SU-DHL-6 (cell line): ENCODE measurements around the gene MTHFD1.

Experiments used
- H2AFZ ChIP-seq: fragments of 200-600 bp; sonication (generic); 2 replicates; pipeline ENCODE4 v1.6.1; 2014; ENCODE audit warnings: low read depth, mild to moderate bottlenecking, moderate library complexity, mixed read lengths, antibody characterized with exemption, low read length; ENCODE audit not compliant: severe bottlenecking
- H3F3A ChIP-seq: fragments of 200-600 bp; shearing (Covaris generic); 2 replicates; pipeline ENCODE4 v1.6.0; 2016; ENCODE audit warnings: antibody characterized with exemption, mild to moderate bottlenecking; ENCODE audit not compliant: insufficient read depth
- H3K27ac ChIP-seq: fragments of 200-600 bp; sonication (generic); 2 replicates; pipeline ENCODE4 v1.5.1; 2016; ENCODE audit warnings: low read depth, mild to moderate bottlenecking, low read length, moderate library complexity, mixed read lengths
- H3K27me3 ChIP-seq: fragments of 200-600 bp; sonication (generic), shearing (Covaris generic); 2 replicates; pipeline ENCODE4 v1.6.0; 2014; ENCODE audit warnings: mild to moderate bottlenecking, low read length
- H3K36me3 ChIP-seq: fragments of 200-600 bp; sonication (generic); 2 replicates; pipeline ENCODE4 v1.6.1; 2014; ENCODE audit warnings: mild to moderate bottlenecking, low read length, mixed read lengths
- H3K4me2 ChIP-seq: fragments of 300-600, 200-600 bp; shearing (Covaris generic), sonication (generic); 2 replicates; pipeline ENCODE4 v1.6.0; 2014; ENCODE audit warnings: low read length, low read depth, mild to moderate bottlenecking; ENCODE audit not compliant: poor library complexity, severe bottlenecking
- H3K4me3 ChIP-seq: fragments of 200-600 bp; sonication (generic); 2 replicates; pipeline ENCODE4 v1.5.1; 2014; ENCODE audit warnings: antibody characterized with exemption, low read length, mild to moderate bottlenecking, mixed read lengths; ENCODE audit not compliant: insufficient read depth, poor library complexity, severe bottlenecking
- H3K79me2 ChIP-seq: fragments of 200-600 bp; sonication (generic); 2 replicates; pipeline ENCODE4 v1.6.1; 2014; ENCODE audit warnings: mild to moderate bottlenecking, low read length, moderate library complexity; ENCODE audit not compliant: insufficient read depth
- H3K9ac ChIP-seq: fragments of 200-600 bp; sonication (generic); 2 replicates; pipeline ENCODE4 v1.7.0; 2014; ENCODE audit warnings: mild to moderate bottlenecking, low read length
- H3K9me2 ChIP-seq: fragments of 200-600 bp; sonication (generic); replicated peaks from 2 replicates; pipeline ENCODE4 v1.6.1; 2014; ENCODE audit warnings: low read length; ENCODE audit not compliant: insufficient read depth
- H3K9me3 ChIP-seq: fragments of 200-600 bp; sonication (generic); 2 replicates; pipeline ENCODE4 v1.6.1; 2014; ENCODE audit warnings: low read length, mixed read lengths; ENCODE audit not compliant: insufficient read depth
- H4K20me1 ChIP-seq: fragments of 200-600 bp; sonication (generic); 2 replicates; pipeline ENCODE4 v1.6.1; 2014; ENCODE audit warnings: low read depth, mild to moderate bottlenecking, antibody characterized with exemption, low read length, moderate library complexity, mixed read lengths
- EZH2phosphoT487 ChIP-seq: fragments of 200-600 bp; sonication (generic), shearing (Covaris generic); conservative IDR thresholded peaks from 2 replicates; pipeline ENCODE4 v1.6.1; 2018; ENCODE audit warnings: mild to moderate bottlenecking, antibody characterized with exemption, low read length, moderate library complexity, mixed read lengths
- TF ChIP-seq, protein P1 (sequence below): fragments of 200-600 bp; sonication (generic); IDR thresholded peaks from one replicate; pipeline ENCODE4 v1.5.1; 2017; ENCODE audit warnings: antibody characterized with exemption, mild to moderate bottlenecking, low read length, moderate library complexity; ENCODE audit not compliant: insufficient read depth, poor library complexity, severe bottlenecking

MTHFD1 gene

GRCh38 chr14:64417771-64418125, 29.6 kb downstream of the MTHFD1 start:
- no peak overlapping the region for H3K4me2 ChIP-seq
- no peaks in the 10 kb centered on the region for H4K20me1 ChIP-seq
- no peaks in the 10 kb centered on the region for H3K79me2 ChIP-seq
- H3K27me3 ChIP-seq, result no peaks in the 10 kb centered on the region
- no peak overlapping the region for H2AFZ ChIP-seq
- no peak overlapping the region for H3K27ac ChIP-seq
- H3K9me2 ChIP-seq, result no peaks in the 10 kb centered on the region
- H3K4me3 ChIP-seq, result no peak overlapping the region
- no peak overlapping the region for H3K9ac ChIP-seq
- TF ChIP-seq, protein P1, sequence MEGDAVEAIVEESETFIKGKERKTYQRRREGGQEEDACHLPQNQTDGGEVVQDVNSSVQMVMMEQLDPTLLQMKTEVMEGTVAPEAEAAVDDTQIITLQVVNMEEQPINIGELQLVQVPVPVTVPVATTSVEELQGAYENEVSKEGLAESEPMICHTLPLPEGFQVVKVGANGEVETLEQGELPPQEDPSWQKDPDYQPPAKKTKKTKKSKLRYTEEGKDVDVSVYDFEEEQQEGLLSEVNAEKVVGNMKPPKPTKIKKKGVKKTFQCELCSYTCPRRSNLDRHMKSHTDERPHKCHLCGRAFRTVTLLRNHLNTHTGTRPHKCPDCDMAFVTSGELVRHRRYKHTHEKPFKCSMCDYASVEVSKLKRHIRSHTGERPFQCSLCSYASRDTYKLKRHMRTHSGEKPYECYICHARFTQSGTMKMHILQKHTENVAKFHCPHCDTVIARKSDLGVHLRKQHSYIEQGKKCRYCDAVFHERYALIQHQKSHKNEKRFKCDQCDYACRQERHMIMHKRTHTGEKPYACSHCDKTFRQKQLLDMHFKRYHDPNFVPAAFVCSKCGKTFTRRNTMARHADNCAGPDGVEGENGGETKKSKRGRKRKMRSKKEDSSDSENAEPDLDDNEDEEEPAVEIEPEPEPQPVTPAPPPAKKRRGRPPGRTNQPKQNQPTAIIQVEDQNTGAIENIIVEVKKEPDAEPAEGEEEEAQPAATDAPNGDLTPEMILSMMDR, result no peak
- no peak for TF ChIP-seq EZH2phosphoT487
- peaks cover 27% of the 10 kb centered on the region for H3K36me3 ChIP-seq
- H3F3A ChIP-seq, result no peaks in the 10 kb centered on the region
- no peaks in the 10 kb centered on the region for H3K9me3 ChIP-seq

DNA sequence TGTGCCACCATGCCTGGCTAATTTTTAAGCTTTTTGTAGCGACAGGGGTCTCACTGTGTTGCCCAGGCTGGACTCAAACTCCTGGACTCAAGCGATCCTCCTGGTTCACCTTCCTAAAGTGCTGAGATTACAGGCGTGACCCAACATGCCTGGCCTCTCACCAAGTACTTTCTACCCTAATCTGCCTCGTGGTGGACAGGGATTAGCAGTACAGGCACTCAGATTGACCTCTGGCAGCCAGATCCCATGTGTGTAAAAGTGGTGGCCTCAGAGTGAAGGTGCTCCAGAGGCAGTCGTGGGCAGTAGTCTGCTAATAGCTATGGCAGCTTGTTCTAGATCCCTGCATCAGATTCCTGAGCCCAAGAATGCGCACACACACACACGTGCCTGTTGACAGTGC, 30.9 kb downstream of the MTHFD1 start:
- H3F3A ChIP-seq, result no peaks in the 10 kb centered on the region
- no peak overlapping the region for H3K4me3 ChIP-seq
- H3K9ac ChIP-seq, result no peak overlapping the region
- no peak overlapping the region for H2AFZ ChIP-seq
- TF ChIP-seq, protein P1, result no peak
- no peak for TF ChIP-seq EZH2phosphoT487
- H3K27ac ChIP-seq, result no peak overlapping the region
- H3K9me3 ChIP-seq, result no peaks in the 10 kb centered on the region
- no peak overlapping the region for H3K4me2 ChIP-seq
- H3K36me3 ChIP-seq, result peaks cover 31% of the 10 kb centered on the region
- no peaks in the 10 kb centered on the region for H3K27me3 ChIP-seq
- H4K20me1 ChIP-seq, result no peaks in the 10 kb centered on the region
- H3K9me2 ChIP-seq, result no peaks in the 10 kb centered on the region
- no peaks in the 10 kb centered on the region for H3K79me2 ChIP-seq

- Histone ChIP-seq H3F3A (no peaks in the 10 kb centered on the region), H2AFZ (no peak overlapping the region), H4K20me1 (no peaks in the 10 kb centered on the region), H3K79me2 (no peaks in the 10 kb centered on the region), H3K9me2 (no peaks in the 10 kb centered on the region), H3K4me2 (no peak overlapping the region), H3K9me3 (no peaks in the 10 kb centered on the region), H3K4me3 (no peak overlapping the region), H3K27me3 (no peaks in the 10 kb centered on the region), H3K9ac (no peak overlapping the region), H3K36me3 (peaks cover 37% of the 10 kb centered on the region; the same call in 1 of the 2 replicates), H3K27ac (no peak overlapping the region)
- no peak for TF ChIP-seq EZH2phosphoT487
- TF ChIP-seq, protein P1, result no peak
These were observed 33.0 kb downstream of the MTHFD1 start for GRCh38 chr14:64421166-64421565.

DNA sequence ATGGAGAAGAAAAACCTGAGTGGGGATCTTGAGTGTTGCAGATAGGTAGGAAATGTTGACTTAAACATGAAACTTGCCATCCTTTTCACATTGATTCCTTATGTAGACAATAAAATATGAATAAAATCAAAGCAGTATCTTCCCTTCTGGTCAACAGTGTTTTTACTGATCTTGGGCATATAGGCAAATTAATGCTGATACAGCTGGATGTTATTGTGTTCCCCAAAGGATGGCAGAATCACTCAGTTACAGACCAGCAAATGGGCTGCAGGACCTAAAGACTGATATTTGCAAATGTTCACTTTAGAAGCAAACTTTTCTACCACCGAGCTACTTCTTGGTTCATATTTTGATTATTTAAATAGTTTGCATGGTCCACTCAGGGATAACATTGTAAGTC, 33.9 kb downstream of the MTHFD1 start:
- Histone ChIP-seq H3K9me3 (no peaks in the 10 kb centered on the region), H3K36me3 (peaks cover 32% of the 10 kb centered on the region; the same call in 1 of the 2 replicates), H3K79me2 (no peaks in the 10 kb centered on the region), H3K27ac (no peak overlapping the region), H3K4me3 (no peak overlapping the region), H2AFZ (no peak overlapping the region), H4K20me1 (no peaks in the 10 kb centered on the region), H3K27me3 (no peaks in the 10 kb centered on the region), H3K9ac (no peak overlapping the region), H3K4me2 (no peak overlapping the region), H3F3A (no peaks in the 10 kb centered on the region), H3K9me2 (no peaks in the 10 kb centered on the region)
- TF ChIP-seq EZH2phosphoT487, result no peak
- TF ChIP-seq, protein P1, result no peak
